CD8-positive, alpha-beta memory T cell (primary cell): ENCODE results near the gene ALG14. TPM values are rescaled to one million over a fixed set of nuclear protein-coding genes. Genes with fewer than 3 reads are reported as not detected.

Source experiments
- CTCF ChIA-PET: fragments of 350-600 bp; sonication (Branson Sonifier 250); formaldehyde crosslinking; loops from one replicate; lab custom pipeline; 2021; ENCODE audit warnings: antibody characterized with exemption; lab: Charles Lee
- POLR2A ChIA-PET: fragments of 350-600 bp; sonication (Branson Sonifier 250); formaldehyde crosslinking; loops from one replicate; lab custom pipeline; 2021; ENCODE audit warnings: antibody characterized with exemption; lab: Charles Lee
- DNase-seq, 5 donors: peaks; one replicate each; pipeline versions ENCODE4 v3.0.0 to v3.0.0-alpha.2; 2020 to 2022; ENCODE audit warnings: mixed read lengths in 1 of 5
- H3K27ac ChIP-seq: one replicate; pipeline ENCODE4 v1.7.0; 2013; ENCODE audit warnings: low read depth, mild to moderate bottlenecking, low read length, moderate library complexity
- H3K27me3 ChIP-seq: 2 replicates; pipeline ENCODE4 v1.7.0; 2013; ENCODE audit warnings: low read length, mild to moderate bottlenecking; ENCODE audit not compliant: insufficient read depth, poor library complexity, severe bottlenecking
- H3K36me3 ChIP-seq: 2 replicates; pipeline ENCODE4 v1.7.0; 2013; ENCODE audit warnings: mild to moderate bottlenecking, low read length, moderate library complexity; ENCODE audit not compliant: insufficient read depth
- H3K4me1 ChIP-seq: 2 replicates; pipeline ENCODE4 v1.7.0; 2013; ENCODE audit warnings: mild to moderate bottlenecking, low read length, moderate library complexity; ENCODE audit not compliant: insufficient read depth
- H3K4me3 ChIP-seq: 2 replicates; pipeline ENCODE4 v1.7.0; 2013; ENCODE audit warnings: mild to moderate bottlenecking, low read length
- H3K9me3 ChIP-seq: 2 replicates; pipeline ENCODE4 v1.7.0; 2013; ENCODE audit warnings: mild to moderate bottlenecking, low read length
- H3K27ac Mint-ChIP-seq, 8 donors: one replicate each; pipeline ENCODE4 v1.8.0; 2020 to 2021; ENCODE audit warnings: mixed read lengths in 8 of 8, mild to moderate bottlenecking in 6 of 8, inconsistent platforms in 3 of 8, moderate library complexity in 3 of 8
- H3K27me3 Mint-ChIP-seq, 2 donors: one replicate each; pipeline ENCODE4 v1.8.0; 2020 to 2021; ENCODE audit warnings: mixed read lengths in 2 of 2, mild to moderate bottlenecking in 1 of 2, moderate library complexity in 1 of 2
- H3K36me3 Mint-ChIP-seq, 3 donors: one replicate each; pipeline ENCODE4 v1.8.0; 2020 to 2021; ENCODE audit warnings: mixed read lengths in 3 of 3, inconsistent platforms in 1 of 3, mild to moderate bottlenecking in 1 of 3
- H3K4me1 Mint-ChIP-seq, 3 donors: one replicate each; pipeline ENCODE4 v1.8.0; 2020 to 2021; ENCODE audit warnings: mixed read lengths in 3 of 3, inconsistent platforms in 1 of 3, mild to moderate bottlenecking in 1 of 3
- H3K4me3 Mint-ChIP-seq, 7 donors: one replicate each; pipeline ENCODE4 v1.8.0; 2020 to 2021; ENCODE audit warnings: mixed read lengths in 7 of 7, mild to moderate bottlenecking in 6 of 7, moderate library complexity in 4 of 7, inconsistent platforms in 2 of 7
- H3K9me3 Mint-ChIP-seq, 5 donors: one replicate each; pipeline ENCODE4 v1.8.0; 2020 to 2022; ENCODE audit warnings: mixed read lengths in 5 of 5, mild to moderate bottlenecking in 3 of 5, moderate library complexity in 2 of 5, inconsistent platforms in 1 of 5
- polyA plus RNA-seq: library from polyadenylated mRNA; unstranded; fragments of 300-500 nt; fragmentation: Illumina TruSeq; gene quantifications from one replicate; pipeline ENCODE4 v1.2.3, GENCODE V29; 2021
- total RNA-seq, 2 experiments: library from RNA; stranded (reverse); gene quantifications; one replicate each; pipeline ENCODE4 v1.2.3, GENCODE V29; 2021

The ALG14 gene
- total and polyA plus RNA-seq, 3 experiments from 2014 or later: 4.4 to 6.8 (median 4.6) TPM

DNA sequence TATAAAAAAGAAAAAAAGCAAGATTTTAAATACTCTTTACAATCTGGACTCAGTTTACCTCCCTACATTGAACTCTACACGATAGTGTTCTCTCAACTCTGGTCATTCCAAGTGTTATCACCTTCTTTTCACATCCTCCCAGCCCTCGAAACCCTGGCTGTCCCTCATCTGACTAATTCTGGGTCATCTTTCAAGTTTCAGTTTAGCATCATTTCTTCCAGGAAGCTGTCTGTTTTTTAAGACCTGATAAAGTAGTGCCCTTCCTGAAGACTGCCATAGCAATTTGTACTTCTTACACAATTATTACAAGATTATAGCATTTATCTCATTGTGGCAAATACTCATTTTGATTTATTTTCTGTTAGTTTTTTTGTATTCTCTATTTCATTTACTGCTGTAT is 1.2 kb downstream of the ALG14 start:
- DNase-seq: no peak
- H3K36me3 ChIP-seq: no peaks in the 10 kb centered on the region
- no peaks in the 10 kb centered on the region for H3K27me3 ChIP-seq
- peak overlapping the region; percentile 33 to 100 (median 98) for H3K4me3 Mint-ChIP-seq
- H3K4me1 ChIP-seq: peaks cover 16% of the 10 kb centered on the region
- H3K4me1 Mint-ChIP-seq: peaks cover 18 to 25% (median 23%) of the 10 kb centered on the region in 3 donors
- CTCF ChIA-PET: interaction anchor here (1.9 kb wide), 1 partner anchor 162 kb away, joined by 7 read pairs; the partner anchor contains the start of gene RWDD3
- H3K4me3 ChIP-seq: peak overlapping the region; percentile 88
- no peak overlapping the region for H3K27ac ChIP-seq
- H3K27me3 Mint-ChIP-seq: peaks cover 7 to 9% of the 10 kb centered on the region in 2 donors
- H3K36me3 Mint-ChIP-seq: peaks cover 2 to 7% (median 7%) of the 10 kb centered on the region in 3 donors
- H3K9me3 Mint-ChIP-seq: no peaks in the 10 kb centered on the region
- no peaks in the 10 kb centered on the region for H3K9me3 ChIP-seq
- H3K27ac Mint-ChIP-seq: peak overlapping the region in 2 of 8 donors; percentile 68 to 92
- POLR2A ChIA-PET: no interaction called here

GRCh38 chr1:95069710-95070093 is 3.0 kb downstream of the ALG14 start:
- peaks cover 18 to 25% (median 23%) of the 10 kb centered on the region in 3 donors for H3K4me1 Mint-ChIP-seq

DNA sequence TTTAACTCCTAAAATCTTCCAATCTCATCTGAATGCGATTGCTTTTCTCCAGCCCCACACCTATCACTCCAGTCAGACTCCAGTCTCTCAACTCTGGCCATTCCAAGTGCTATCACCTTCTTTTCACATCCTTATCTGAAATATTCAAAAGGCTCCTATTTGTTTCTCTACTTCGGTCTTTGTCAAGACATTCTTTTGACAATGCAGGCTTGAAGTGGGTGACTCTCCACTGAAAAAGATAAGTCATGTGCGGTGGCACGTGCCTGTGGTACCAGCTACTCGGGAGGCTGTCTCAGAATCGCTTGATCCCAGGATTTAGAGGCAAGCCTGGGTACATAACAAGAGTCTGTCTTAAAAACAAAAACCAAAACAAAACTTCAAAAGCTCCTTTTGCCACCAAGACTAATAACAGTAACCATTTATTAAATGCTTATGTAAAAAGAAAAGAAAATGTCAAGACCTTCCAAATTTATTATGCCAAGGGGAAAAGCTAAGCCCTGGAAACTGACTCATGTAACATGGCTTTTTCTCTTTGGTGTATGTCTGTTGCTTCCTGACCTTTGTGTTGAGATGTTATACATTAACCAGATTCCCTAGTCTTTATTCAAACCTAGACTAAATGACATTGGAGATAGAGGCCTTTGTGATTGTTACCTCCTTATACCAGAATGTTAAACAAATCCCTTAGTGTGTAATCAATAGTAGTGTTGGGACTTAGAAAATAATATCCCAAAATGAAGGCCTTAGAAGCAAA is 3.6 kb downstream of the ALG14 start:
- Mint-ChIP-seq H3K9me3 (no peaks in the 10 kb centered on the region), H3K4me1 (peaks cover 18 to 25% (median 23%) of the 10 kb centered on the region in 3 donors), H3K36me3 (peaks cover 7 to 13% (median 7%) of the 10 kb centered on the region in 3 donors), H3K27me3 (peaks cover 0 to 1% of the 10 kb centered on the region in 2 donors), H3K4me3 (no peak overlapping the region), H3K27ac (no peak overlapping the region)
- Histone ChIP-seq H3K27ac (no peak overlapping the region), H3K4me3 (no peak overlapping the region), H3K27me3 (no peaks in the 10 kb centered on the region), H3K36me3 (no peaks in the 10 kb centered on the region), H3K9me3 (no peaks in the 10 kb centered on the region), H3K4me1 (peaks cover 16% of the 10 kb centered on the region)
- ChIA-PET CTCF (interaction anchor here (0.7 kb wide), 1 partner anchor 9 kb away, joined by 3 read pairs; no protein-coding TSS in a partner anchor), POLR2A (no interaction called here)
- DNase-seq: no peak

More at GRCh38 chr1:95069710-95070093, 3.0 kb downstream of the ALG14 start:
- H3K27ac Mint-ChIP-seq: no peak overlapping the region
- Histone ChIP-seq H3K9me3 (no peaks in the 10 kb centered on the region), H3K36me3 (no peaks in the 10 kb centered on the region), H3K4me3 (no peak overlapping the region), H3K4me1 (peaks cover 16% of the 10 kb centered on the region), H3K27me3 (no peaks in the 10 kb centered on the region), H3K27ac (no peak overlapping the region)
- DNase-seq: no peak
- no peaks in the 10 kb centered on the region for H3K9me3 Mint-ChIP-seq
- ChIA-PET CTCF (interaction anchor here (0.7 kb wide), 1 partner anchor 10 kb away, joined by 3 read pairs; no protein-coding TSS in a partner anchor), POLR2A (no interaction called here)
- H3K4me3 Mint-ChIP-seq: no peak overlapping the region
- H3K27me3 Mint-ChIP-seq: peaks cover 0 to 1% of the 10 kb centered on the region in 2 donors
- H3K36me3 Mint-ChIP-seq: peaks cover 5 to 10% (median 5%) of the 10 kb centered on the region in 3 donors

DNA sequence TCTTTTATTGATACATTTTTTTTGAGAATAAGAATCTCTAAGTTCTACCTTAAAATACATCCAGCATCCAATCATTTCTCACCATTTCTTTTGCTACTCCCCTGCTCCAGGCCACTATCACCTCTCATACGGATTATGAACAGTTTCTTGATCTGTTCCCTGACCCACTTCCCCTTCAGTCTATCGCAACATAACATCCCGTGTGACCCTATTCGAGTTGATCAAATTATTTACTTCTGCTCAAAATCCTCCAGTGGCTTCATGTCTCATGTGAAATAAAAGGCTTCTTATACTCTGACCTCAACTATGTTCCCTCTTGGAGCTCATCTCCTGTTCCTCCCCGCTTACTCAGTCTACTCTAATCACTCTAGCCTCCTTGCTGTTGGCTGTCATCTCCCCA is 5.2 kb downstream of the ALG14 start:
- no peak for DNase-seq
- Mint-ChIP-seq H3K27me3 (peaks cover 0 to under 1% of the 10 kb centered on the region in 2 donors), H3K27ac (no peak overlapping the region), H3K9me3 (peaks cover 0 to 2% (median 0%) of the 10 kb centered on the region in 5 donors), H3K4me3 (no peak overlapping the region), H3K36me3 (peaks cover 10 to 21% (median 15%) of the 10 kb centered on the region in 3 donors), H3K4me1 (peaks cover 11 to 17% (median 15%) of the 10 kb centered on the region in 3 donors)
- no peaks in the 10 kb centered on the region for H3K9me3 ChIP-seq
- H3K4me3 ChIP-seq: no peak overlapping the region
- no peak overlapping the region for H3K27ac ChIP-seq
- H3K36me3 ChIP-seq: no peaks in the 10 kb centered on the region
- ChIA-PET POLR2A (no interaction called here), CTCF (interaction anchor here (1.2 kb wide), 1 partner anchor 9 kb away, joined by 3 read pairs; no protein-coding TSS in a partner anchor)
- H3K4me1 ChIP-seq: peaks cover 10% of the 10 kb centered on the region
- no peaks in the 10 kb centered on the region for H3K27me3 ChIP-seq

GRCh38 chr1:95067062-95067461 is 5.7 kb downstream of the ALG14 start:
- Mint-ChIP-seq H3K27ac (no peak overlapping the region), H3K27me3 (no peaks in the 10 kb centered on the region), H3K36me3 (peaks cover 10 to 21% (median 15%) of the 10 kb centered on the region in 3 donors), H3K4me1 (peaks cover 7 to 12% (median 9%) of the 10 kb centered on the region in 3 donors), H3K4me3 (no peak overlapping the region), H3K9me3 (peaks cover 0 to 2% (median 0%) of the 10 kb centered on the region in 5 donors)
- ChIA-PET CTCF (interaction anchor here (1.2 kb wide), 1 partner anchor 9 kb away, joined by 3 read pairs; no protein-coding TSS in a partner anchor), POLR2A (no interaction called here)
- H3K27ac ChIP-seq: no peak overlapping the region
- H3K9me3 ChIP-seq: no peaks in the 10 kb centered on the region
- no peaks in the 10 kb centered on the region for H3K27me3 ChIP-seq
- no peak for DNase-seq
- H3K4me1 ChIP-seq: peaks cover 6% of the 10 kb centered on the region
- H3K36me3 ChIP-seq: no peaks in the 10 kb centered on the region
- H3K4me3 ChIP-seq: no peak overlapping the region

- Histone ChIP-seq H3K4me3 (no peak overlapping the region), H3K27ac (no peak overlapping the region), H3K27me3 (no peaks in the 10 kb centered on the region), H3K36me3 (no peaks in the 10 kb centered on the region), H3K4me1 (no peaks in the 10 kb centered on the region), H3K9me3 (no peaks in the 10 kb centered on the region)
- peaks cover 0 to 2% (median 0%) of the 10 kb centered on the region in 5 donors for H3K9me3 Mint-ChIP-seq
- H3K27ac Mint-ChIP-seq: no peak overlapping the region
- POLR2A ChIA-PET: no interaction called here
- H3K4me3 Mint-ChIP-seq: no peak overlapping the region
- CTCF ChIA-PET: no interaction called here
- H3K27me3 Mint-ChIP-seq: no peaks in the 10 kb centered on the region
- no peaks in the 10 kb centered on the region for H3K4me1 Mint-ChIP-seq
- no peak for DNase-seq
- peaks cover 6 to 21% (median 13%) of the 10 kb centered on the region in 3 donors for H3K36me3 Mint-ChIP-seq
These were observed 11.2 kb downstream of the ALG14 start for GRCh38 chr1:95061445-95062006.

DNA sequence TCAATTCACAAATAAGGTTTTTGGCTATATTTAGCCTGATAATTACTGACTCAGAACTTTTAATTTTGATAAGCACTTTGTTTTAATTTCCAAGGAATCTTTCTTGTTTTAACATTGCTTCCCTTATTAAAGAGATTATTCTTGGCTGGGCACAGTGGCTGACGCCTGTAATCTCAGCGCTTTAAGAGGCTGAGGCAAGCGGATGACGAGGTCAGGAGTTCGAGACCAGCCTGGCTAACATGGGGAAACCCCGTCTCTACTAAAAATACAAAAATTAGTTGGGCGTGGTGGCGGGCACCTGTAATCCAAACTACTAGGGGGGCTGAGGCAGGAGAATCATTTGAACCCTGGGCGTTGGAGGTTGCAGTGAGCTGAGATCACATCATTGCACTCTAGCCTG is 13.8 kb downstream of the ALG14 start:
- no peaks in the 10 kb centered on the region for H3K27me3 ChIP-seq
- no peak overlapping the region for H3K27ac ChIP-seq
- H3K4me3 ChIP-seq: no peak overlapping the region
- Mint-ChIP-seq H3K36me3 (peaks cover 2 to 14% (median 8%) of the 10 kb centered on the region in 3 donors), H3K9me3 (peaks cover 0 to 2% (median 0%) of the 10 kb centered on the region in 5 donors), H3K27me3 (no peaks in the 10 kb centered on the region), H3K4me1 (no peaks in the 10 kb centered on the region), H3K27ac (no peak overlapping the region), H3K4me3 (no peak overlapping the region)
- no peak for DNase-seq
- H3K9me3 ChIP-seq: no peaks in the 10 kb centered on the region
- H3K36me3 ChIP-seq: no peaks in the 10 kb centered on the region
- ChIA-PET POLR2A (no interaction called here), CTCF (interaction anchor here (0.9 to 1.3 kb wide), 3 partner anchors 8 to 204 kb away, joined by 3 to 4 read pairs (median 3); no protein-coding TSS in a partner anchor)
- no peaks in the 10 kb centered on the region for H3K4me1 ChIP-seq

GRCh38 chr1:95057351-95057750 is 15.4 kb downstream of the ALG14 start:
- H3K4me1 Mint-ChIP-seq: no peaks in the 10 kb centered on the region
- H3K27me3 ChIP-seq: no peaks in the 10 kb centered on the region
- ChIA-PET POLR2A (no interaction called here), CTCF (interaction anchor here (0.7 kb wide), 1 partner anchor 1148 kb away, joined by 4 read pairs; the partner anchor contains the start of gene GCLM)
- H3K27ac ChIP-seq: no peak overlapping the region
- no peak overlapping the region for H3K27ac Mint-ChIP-seq
- peaks cover 0 to 5% (median 0%) of the 10 kb centered on the region in 3 donors for H3K36me3 Mint-ChIP-seq
- H3K9me3 ChIP-seq: no peaks in the 10 kb centered on the region
- H3K4me1 ChIP-seq: no peaks in the 10 kb centered on the region
- H3K4me3 Mint-ChIP-seq: no peak overlapping the region
- no peaks in the 10 kb centered on the region for H3K27me3 Mint-ChIP-seq
- H3K36me3 ChIP-seq: no peaks in the 10 kb centered on the region
- H3K4me3 ChIP-seq: no peak overlapping the region
- no peak for DNase-seq
- peaks cover 0 to 2% (median 0%) of the 10 kb centered on the region in 5 donors for H3K9me3 Mint-ChIP-seq
